NCI-H2171 (cell line): ENCODE data around the gene PTPA.
"Not testable (repeated sequence)": the region's sequence is repeated elsewhere in the genome, so short reads cannot be mapped to it uniquely, and the experiment has no call there.

Experiments
- DNase-seq: peaks from one replicate; lab custom pipeline; 2025; lab: John Stamatoyannopoulos, UW

Gene PTPA

DNA sequence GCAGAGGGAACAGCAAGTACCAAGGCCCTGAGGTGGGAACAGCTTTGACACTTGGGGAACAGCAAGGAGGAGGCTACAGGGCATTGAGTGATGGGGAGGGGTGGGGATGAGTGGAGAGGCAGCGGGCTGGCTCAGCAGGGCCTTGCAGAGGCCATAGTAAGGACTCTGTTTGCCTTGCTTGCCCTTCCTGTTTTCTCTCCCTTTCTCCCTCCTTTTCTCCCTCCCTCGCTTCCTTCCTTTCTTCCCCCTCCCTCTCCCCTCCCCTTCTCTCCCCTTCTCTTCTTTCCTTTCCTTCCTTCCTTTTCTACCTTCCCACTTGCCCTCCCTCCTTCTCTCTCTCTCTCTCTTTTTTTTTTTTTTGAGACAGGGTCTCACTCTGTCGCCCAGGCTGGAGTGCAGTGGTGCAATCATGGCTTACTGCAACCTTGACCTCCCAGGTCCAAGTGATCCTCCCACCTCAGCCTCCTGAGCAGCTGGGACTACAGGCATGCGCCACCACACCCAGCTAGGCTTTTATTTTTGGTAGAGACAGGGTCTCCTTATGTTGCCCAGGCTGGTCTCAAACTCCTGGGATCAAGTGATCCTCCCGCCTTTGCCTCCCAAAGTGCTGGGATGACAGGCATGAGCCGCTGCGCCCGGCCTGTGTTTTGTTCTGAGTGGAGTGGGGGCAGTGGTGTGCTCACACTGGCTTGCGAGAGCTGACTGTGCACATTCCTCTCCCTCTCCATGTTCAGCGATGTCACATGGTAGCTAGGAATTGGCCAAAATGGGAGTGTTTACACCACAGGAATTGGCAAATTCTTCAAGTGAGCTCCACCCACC lies 49.7 kb downstream of the PTPA start:
- no peak for DNase-seq

DNA sequence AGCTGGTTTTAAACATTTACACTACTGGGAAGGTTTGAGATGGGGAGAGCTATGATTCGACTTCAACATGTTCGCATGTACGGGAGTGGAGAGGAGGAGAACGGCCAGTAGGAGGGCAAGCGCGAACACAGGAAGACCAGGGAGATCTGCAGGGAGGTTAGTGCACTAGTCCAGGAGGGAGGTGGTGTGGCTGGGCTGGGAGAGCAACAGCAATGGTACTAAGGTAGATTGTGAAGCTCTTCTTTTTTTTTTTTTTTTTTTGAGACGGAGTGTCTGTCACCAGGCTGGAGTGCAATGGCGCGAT lies 50.3 kb downstream of the PTPA start:
- no peak for DNase-seq

GRCh38 chr9:129162497-129163197 lies 51.4 kb downstream of the PTPA start:
- DNase-seq, result no peak

DNA sequence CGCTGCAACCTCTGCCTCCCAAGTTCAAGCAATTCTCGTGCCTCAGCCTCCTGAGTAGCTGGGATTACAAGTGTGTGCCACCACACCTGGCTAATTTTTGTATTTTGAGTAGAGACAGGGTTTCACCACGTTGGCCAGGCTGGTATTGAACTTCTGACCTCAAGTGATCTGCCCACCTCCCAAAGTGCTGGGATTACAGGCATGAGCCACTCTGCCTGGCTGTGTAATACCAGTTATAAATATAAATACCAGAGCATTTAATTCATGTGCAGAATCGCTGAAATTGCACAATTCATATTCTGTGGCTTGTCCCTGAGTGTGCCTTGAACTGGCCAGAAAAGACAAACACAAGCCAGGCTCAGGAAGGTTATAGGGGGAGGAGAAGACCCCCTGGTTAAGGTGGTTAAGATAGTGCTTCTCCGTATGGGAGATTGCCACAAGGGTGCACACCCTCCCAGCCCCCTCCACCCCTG lies 52.0 kb downstream of the PTPA start:
- DNase-seq, result not testable (repeated sequence)

DNA sequence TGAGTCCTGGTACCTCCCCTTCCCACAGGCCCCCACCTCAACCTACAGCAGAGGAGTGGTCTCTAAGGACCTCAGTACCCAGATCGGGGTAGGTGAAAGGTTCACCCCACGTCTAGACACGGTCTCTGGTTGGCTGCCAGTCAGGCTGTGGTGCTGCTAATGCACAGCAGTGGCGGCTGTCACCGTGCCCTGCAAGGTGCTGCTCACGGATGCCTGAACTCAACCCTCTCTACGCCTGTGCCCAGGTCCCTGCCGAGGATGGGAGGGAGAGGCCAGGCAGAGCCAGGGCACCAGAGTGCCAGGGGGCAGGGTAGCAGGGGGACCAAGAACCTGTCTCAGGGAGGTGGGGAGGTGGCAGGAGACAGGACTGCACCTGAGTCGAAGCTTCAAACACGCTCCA lies 52.5 kb downstream of the PTPA start:
- DNase-seq, result no peak

GRCh38 chr9:129164246-129164930 lies 53.2 kb downstream of the PTPA start:
- no peak for DNase-seq

DNA sequence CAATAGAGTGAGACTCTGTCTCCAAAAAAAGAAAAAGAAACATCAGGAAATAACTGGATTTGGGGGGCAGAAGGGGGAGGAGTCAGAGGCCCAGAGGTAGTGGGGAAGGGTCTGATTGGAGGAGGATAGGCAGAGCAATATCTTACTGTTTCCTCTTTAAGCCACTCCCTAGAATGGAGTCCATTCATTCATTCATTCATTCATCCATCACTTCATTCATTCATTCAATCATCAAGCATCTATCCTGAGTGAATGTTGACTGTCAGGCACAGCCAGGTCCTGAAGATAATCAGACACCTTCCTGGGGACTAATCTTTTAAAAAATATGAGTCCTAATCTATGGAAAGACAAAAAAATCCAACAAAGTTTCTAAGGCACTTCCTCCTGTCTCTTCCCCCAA lies 54.0 kb downstream of the PTPA start:
- no peak for DNase-seq

DNA sequence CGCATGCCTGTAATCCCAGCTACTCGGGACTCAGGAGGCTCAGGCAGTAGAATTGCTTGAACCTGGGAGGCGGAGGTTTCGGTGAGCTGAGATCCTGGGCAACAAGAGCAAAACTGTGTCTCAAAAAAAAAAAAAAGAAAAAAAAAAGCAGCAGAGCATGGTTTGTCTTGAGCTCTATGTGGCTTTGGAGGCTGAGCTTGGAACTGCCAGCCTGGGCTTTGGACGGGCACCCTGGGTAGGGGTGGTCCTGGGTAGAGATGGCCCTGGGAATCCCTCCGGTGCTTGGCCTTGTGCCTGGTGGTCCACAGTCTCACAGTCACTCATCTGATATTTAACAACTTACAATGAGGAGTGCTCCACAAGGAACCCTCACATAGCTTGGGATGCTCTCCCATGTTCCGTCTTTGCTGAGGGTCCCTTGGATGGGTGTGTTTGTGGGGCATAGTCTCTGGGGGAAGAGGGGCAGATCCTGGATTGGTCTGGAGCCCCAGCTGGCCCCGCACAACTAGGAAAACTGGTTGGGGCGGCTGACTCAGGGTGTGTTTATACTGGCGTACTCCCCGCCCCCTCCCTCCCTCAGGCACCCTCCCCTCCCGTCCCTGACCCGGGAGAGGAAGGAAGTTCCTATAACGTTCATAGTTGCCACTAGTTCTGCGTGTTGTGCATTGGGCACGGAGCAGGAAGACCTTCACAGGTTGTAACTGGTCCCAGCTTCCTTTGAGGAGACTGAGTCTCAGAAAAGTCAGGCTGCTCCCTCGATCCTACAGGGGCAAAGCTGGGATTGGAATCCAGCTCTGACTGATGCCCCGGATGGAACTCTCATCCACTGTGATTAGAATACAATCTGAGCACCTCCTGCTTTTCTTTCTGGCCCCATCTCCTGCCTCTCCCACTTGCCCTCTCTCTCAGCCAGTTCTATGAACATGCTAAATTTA lies 55.7 kb downstream of the PTPA start:
- DNase-seq, result no peak

- DNase-seq, result no peak
These were observed 59.0 kb downstream of the PTPA start for GRCh38 chr9:129170229-129170628.

DNA sequence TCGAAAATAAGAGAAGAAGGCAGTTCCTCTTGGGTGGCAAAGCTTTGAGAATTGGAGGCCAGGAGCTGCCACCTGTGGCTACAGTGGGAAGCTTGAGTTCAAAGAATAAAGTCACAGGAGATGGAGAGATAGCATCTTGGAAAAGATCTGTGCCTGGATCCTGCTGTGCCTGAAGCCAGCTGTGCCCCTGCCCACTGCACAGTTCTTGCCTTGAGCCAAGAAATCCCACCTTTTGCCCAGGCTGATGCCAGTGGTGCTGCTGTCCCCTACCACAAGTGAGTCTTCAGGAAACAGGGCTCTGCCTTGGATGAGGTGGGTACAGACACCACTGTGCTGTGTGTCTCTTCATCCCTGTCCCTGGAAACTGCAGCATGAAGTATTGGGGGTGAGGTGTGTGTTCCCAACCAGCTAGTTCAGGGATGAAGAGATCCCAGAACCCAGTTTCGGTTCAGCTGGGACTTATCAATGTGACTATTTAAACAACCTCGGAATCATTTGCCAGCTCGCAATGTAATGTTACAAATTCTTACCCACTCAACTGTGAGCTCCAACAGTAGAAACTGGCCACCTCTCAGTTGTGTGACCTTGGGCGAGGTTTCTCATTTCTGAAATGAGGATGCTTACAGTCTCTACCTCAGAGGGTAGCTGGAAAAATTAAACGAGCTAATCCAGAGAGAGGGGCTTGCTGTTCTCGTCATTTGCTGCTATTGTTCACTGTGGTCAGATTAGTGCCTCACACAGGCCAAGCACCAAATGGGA lies 61.0 kb downstream of the PTPA start:
- DNase-seq, result no peak

DNA sequence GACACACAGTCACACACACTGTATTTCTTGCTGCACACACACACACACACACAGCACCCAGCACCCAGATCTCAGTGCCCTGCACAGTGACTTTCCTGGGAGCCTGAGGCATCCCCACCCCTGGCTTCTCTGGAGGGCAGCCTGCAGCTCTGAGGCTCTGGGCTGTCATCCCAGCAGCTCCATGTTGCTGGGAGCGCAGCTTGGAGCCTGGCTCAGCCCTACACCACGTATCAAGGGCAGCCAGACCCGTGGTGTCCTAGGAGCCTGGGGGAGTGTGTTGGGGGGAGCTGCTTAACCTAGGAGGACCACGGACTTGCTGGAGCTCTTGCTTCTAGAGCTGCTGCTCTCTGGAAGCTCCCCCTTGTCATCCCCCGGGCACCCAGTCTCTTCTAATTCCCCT lies 61.6 kb downstream of the PTPA start:
- no peak for DNase-seq

DNA sequence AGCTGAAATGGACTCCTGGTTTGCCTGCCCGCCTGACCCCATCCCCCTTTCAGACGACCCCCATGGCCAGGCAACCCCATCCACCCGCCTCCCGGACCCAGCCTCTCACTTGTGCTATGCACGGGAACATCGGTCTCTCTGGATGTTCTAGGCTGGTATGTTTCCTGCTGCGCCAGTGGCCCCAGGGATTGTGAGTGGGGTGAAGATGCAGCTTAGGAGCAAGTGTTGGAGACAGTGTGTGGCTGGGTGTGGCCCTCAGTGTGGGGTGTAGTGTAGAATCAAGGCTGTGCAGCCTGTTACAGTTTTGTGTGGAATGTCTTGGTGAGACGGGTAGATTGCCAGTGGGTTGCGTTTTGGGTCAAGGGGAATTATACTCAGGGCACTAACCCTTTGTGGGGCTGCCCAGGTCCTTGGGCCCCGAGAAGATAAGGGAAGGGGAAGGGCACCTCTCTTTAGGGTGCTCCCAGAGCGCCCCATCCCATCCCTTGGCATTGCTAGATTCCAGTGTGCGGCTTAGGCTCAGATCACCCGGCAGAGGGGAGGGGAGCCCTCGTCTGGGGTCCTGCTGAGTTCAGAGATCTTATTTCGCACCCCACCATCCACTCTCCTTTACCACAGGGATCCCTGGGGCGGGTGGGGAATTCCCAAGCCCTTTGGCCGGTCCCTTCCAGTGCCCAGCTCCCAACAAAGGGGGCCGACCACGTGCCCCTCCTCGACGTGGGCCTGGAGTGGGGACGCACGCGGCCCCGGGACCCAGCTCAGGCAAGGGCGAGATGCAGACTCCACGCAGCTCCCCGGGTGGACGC lies 62.3 kb downstream of the PTPA start:
- DNase-seq, result no peak

DNA sequence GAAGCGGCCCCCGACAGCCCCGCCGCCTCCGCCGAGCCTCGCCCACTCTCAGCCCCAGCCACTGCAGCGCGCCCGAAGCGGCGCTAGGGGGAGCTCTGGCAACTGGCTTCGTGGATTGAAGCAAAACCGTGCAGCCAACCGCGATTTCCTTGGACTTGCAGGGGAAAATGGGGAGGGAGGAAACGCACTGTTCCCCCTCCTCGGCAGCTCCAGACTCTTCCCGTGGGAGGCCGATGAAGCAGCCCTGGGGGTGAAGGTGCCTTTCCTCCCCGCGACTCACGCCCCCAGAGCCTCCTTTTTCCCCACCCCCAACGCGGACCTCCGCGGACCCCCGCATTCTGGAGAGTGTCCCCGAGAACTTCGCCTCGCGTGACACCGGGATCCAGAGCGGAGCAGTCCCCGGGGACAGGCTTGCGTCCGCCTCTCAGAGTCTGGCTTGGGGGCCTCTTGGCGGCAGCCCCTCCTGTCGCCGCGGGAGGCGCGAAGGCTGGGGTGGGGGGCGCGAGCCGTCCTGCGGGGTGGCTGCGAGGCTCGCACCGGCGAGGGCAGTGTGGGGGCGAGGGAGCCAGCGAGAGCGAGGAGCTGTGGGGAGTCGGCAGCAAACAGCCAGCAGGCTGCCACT lies 63.0 kb downstream of the PTPA start:
- DNase-seq, result peak; percentile 93

- peak; percentile 53 for DNase-seq
These were observed 63.7 kb downstream of the PTPA start for GRCh38 chr9:129174724-129175514.

- DNase-seq, result no peak
These were observed 64.3 kb downstream of the PTPA start for GRCh38 chr9:129175515-129175824.

GRCh38 chr9:129175825-129176633 lies 64.8 kb downstream of the PTPA start:
- peak; percentile 66 for DNase-seq

GRCh38 chr9:129176701-129177442 lies 65.7 kb downstream of the PTPA start:
- peak; percentile 28 for DNase-seq

DNA sequence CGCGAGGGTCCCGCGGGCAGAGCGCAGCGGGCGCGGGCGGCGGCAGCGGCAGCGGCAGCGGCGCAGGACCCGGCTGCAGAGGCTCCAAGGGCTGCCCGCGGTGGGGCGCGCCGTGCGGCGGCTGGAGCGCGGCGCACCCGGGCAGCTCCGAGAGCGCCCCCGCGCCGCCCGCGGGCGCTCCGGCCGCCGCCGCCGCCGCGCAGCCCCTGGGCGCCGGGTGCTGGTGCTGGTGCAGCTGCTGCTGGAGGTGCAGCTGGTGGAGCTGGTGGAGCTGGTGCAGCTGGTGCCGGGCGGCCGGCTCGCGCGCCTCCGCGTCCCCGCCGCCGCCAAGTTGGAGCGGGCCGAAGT lies 66.2 kb downstream of the PTPA start:
- DNase-seq, result peak; percentile 49
